Neural crest cell (in vitro differentiated cells): ENCODE measurements around the gene IGFBPL1. TPM values are rescaled to one million over a fixed set of nuclear protein-coding genes. Genes with fewer than 3 reads are reported as not detected.

Experiments used
- DNase-seq: peaks from one replicate; pipeline ENCODE4 v3.0.0; 2021; ENCODE audit warnings: low read depth, mixed read lengths, low spot score
- H3K27ac Mint-ChIP-seq: one replicate; pipeline ENCODE4 v1.8.0; 2021; ENCODE audit warnings: mild to moderate bottlenecking, mixed read lengths; ENCODE audit not compliant: unreplicated experiment
- H3K27me3 Mint-ChIP-seq: 2 replicates; pipeline ENCODE4 v1.8.0; 2021; ENCODE audit warnings: low read depth, mild to moderate bottlenecking, mixed read lengths
- H3K36me3 Mint-ChIP-seq: 2 replicates; pipeline ENCODE4 v1.8.0; 2021; ENCODE audit warnings: low read depth, mild to moderate bottlenecking, mixed read lengths
- H3K4me1 Mint-ChIP-seq: 2 replicates; pipeline ENCODE4 v1.8.0; 2021; ENCODE audit warnings: mixed read lengths
- H3K4me3 Mint-ChIP-seq: one replicate; pipeline ENCODE4 v1.8.0; 2021; ENCODE audit warnings: mild to moderate bottlenecking, mixed read lengths
- H3K9me3 Mint-ChIP-seq: 2 replicates; pipeline ENCODE4 v1.8.0; 2021; ENCODE audit warnings: mixed read lengths
- total RNA-seq: library from RNA; stranded (reverse); gene quantifications from 2 replicates; pipeline ENCODE4 v1.2.1, GENCODE V29; 2021
- TF ChIP-seq, protein P1 (sequence below): fragments of 200-600 bp; sonication (generic); conservative IDR thresholded peaks from 2 replicates; pipeline ENCODE4 v1.5.0; 2021; ENCODE audit warnings: antibody characterized with exemption, mild to moderate bottlenecking

IGFBPL1 gene
- total RNA-seq, 1 donor from 2014 or later = 63.8 TPM

DNA sequence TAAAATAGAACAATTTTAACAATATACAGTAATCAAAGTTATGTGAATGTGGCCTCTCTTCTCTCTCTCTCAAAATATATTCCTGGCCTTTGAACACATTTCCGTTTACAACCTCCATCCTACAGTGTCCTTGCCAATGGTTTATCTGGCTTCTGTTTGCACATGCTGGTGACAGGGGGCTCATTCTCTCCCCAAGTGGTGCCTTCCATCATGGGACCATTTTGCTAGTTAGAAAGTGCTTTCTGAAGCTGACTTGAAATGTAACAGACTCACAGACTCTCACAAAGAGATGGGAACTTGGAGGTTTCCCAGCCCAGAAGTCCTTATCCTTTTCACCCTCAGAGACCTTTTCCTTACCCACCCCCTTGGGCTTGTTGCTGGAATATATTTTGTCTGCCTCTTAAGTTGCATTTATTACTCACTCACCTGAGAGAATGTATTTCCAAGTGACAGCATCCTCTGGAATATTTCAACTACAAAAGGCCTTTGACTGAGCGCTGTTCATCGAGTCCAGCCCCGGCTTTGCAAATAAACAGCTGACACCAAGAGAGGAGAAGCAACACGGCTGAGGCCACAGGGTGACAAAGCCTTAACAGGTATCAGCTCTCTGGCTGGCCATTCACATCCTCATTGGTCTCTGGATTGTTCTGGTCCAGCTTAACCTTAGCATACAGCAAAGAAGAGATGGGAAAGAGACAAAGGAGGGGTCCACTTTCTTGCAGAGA, 49.2 kb downstream of the IGFBPL1 start:
- peaks cover 12% of the 10 kb centered on the region for H3K27me3 Mint-ChIP-seq
- H3K4me3 Mint-ChIP-seq = no peak overlapping the region
- H3K9me3 Mint-ChIP-seq = no peaks in the 10 kb centered on the region
- TF ChIP-seq, protein P1, sequence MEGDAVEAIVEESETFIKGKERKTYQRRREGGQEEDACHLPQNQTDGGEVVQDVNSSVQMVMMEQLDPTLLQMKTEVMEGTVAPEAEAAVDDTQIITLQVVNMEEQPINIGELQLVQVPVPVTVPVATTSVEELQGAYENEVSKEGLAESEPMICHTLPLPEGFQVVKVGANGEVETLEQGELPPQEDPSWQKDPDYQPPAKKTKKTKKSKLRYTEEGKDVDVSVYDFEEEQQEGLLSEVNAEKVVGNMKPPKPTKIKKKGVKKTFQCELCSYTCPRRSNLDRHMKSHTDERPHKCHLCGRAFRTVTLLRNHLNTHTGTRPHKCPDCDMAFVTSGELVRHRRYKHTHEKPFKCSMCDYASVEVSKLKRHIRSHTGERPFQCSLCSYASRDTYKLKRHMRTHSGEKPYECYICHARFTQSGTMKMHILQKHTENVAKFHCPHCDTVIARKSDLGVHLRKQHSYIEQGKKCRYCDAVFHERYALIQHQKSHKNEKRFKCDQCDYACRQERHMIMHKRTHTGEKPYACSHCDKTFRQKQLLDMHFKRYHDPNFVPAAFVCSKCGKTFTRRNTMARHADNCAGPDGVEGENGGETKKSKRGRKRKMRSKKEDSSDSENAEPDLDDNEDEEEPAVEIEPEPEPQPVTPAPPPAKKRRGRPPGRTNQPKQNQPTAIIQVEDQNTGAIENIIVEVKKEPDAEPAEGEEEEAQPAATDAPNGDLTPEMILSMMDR = no peak
- no peak for DNase-seq
- H3K4me1 Mint-ChIP-seq = peaks cover 25% of the 10 kb centered on the region
- H3K36me3 Mint-ChIP-seq = no peaks in the 10 kb centered on the region
- peak overlapping the region; percentile 12 for H3K27ac Mint-ChIP-seq

- no peak overlapping the region for H3K27ac Mint-ChIP-seq
- no peaks in the 10 kb centered on the region for H3K36me3 Mint-ChIP-seq
- peaks cover 25% of the 10 kb centered on the region for H3K4me1 Mint-ChIP-seq
- H3K9me3 Mint-ChIP-seq = no peaks in the 10 kb centered on the region
- DNase-seq = no peak
- peaks cover 15% of the 10 kb centered on the region for H3K27me3 Mint-ChIP-seq
- TF ChIP-seq, protein P1 = no peak
- no peak overlapping the region for H3K4me3 Mint-ChIP-seq
These were observed 50.6 kb downstream of the IGFBPL1 start for GRCh38 chr9:38373679-38374078.

- Mint-ChIP-seq H3K27ac (no peak overlapping the region), H3K4me3 (no peak overlapping the region), H3K36me3 (no peaks in the 10 kb centered on the region), H3K9me3 (no peaks in the 10 kb centered on the region), H3K4me1 (peaks cover 22% of the 10 kb centered on the region), H3K27me3 (peaks cover 15% of the 10 kb centered on the region)
- DNase-seq = no peak
- TF ChIP-seq, protein P1 = no peak
These were observed 51.3 kb downstream of the IGFBPL1 start for GRCh38 chr9:38372762-38373619.

- no peak overlapping the region for H3K4me3 Mint-ChIP-seq
- no peaks in the 10 kb centered on the region for H3K36me3 Mint-ChIP-seq
- DNase-seq = no peak
- TF ChIP-seq, protein P1 = no peak
- H3K27me3 Mint-ChIP-seq = peaks cover 17% of the 10 kb centered on the region
- no peak overlapping the region for H3K27ac Mint-ChIP-seq
- no peaks in the 10 kb centered on the region for H3K9me3 Mint-ChIP-seq
- H3K4me1 Mint-ChIP-seq = peaks cover 18% of the 10 kb centered on the region
These were observed 52.8 kb downstream of the IGFBPL1 start for GRCh38 chr9:38371495-38371894.

DNA sequence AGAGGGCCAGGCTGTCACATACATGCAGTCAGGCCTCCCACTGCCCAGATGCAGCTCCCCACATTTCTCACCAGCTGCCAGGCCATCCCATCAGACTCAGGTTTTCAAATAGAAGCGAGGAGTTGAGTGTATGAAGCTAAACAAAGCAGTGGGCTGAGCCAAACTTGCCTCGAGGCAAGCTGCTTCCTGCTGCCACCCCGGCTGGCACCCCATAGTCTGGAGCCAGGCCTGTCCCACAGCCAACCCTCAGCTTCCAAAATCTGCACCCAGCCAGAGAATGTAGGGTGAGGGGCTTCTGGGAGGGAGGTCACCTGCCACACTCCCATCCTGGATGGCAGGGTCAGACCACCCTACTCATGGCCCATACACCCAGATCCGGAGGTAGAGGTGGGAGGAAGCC, 54.1 kb downstream of the IGFBPL1 start:
- no peaks in the 10 kb centered on the region for H3K9me3 Mint-ChIP-seq
- TF ChIP-seq, protein P1 = no peak
- H3K4me1 Mint-ChIP-seq = peaks cover 5% of the 10 kb centered on the region
- DNase-seq = no peak
- H3K27me3 Mint-ChIP-seq = peaks cover 17% of the 10 kb centered on the region
- peak overlapping the region; percentile 6 for H3K27ac Mint-ChIP-seq
- H3K36me3 Mint-ChIP-seq = no peaks in the 10 kb centered on the region
- H3K4me3 Mint-ChIP-seq = no peak overlapping the region
